GM12878 (cell line): ENCODE measurements around the gene C18orf63.
A peak's percentile ranks its signal among the peaks of the same experiment; 100 is the strongest.

Source experiments
- CTCF ChIP-seq, 3 experiments: IDR thresholded peaks in 2 of 3; conservative IDR thresholded peaks in 1 of 3; 2 replicates each; pipeline ENCODE4 v1.5.1; 2011; ENCODE audit warnings: low read depth in 3 of 3, low read length in 3 of 3, mild to moderate bottlenecking in 3 of 3, control low read depth in 2 of 3, moderate library complexity in 2 of 3, inconsistent platforms in 1 of 3, mixed read lengths in 1 of 3; ENCODE audit not compliant: control insufficient read depth in 2 of 3, insufficient read depth in 1 of 3; ENCODE audit errors: extremely low read depth in 1 of 3
- LARP7 ChIP-seq: fragments of 450-650 bp; IDR thresholded peaks from 2 replicates; pipeline ENCODE4 v1.6.1; 2017; ENCODE audit warnings: mild to moderate bottlenecking
- NRF1 ChIP-seq: conservative IDR thresholded peaks from 2 replicates; pipeline ENCODE4 v1.6.1; 2011; ENCODE audit warnings: mild to moderate bottlenecking, low read depth, low read length, improper control_type of control experiment
- POLR2A ChIP-seq: IDR thresholded peaks from 2 replicates; pipeline ENCODE4 v1.6.1; 2011; ENCODE audit warnings: low read depth, mild to moderate bottlenecking, low read length
- RELA ChIP-seq: fragments of 450-650 bp; IDR thresholded peaks from 2 replicates; pipeline ENCODE4 v1.8.0; 2014; ENCODE audit warnings: borderline replicate concordance; ENCODE audit not compliant: partially characterized antibody
- RUNX3 ChIP-seq: IDR thresholded peaks from 2 replicates; pipeline ENCODE4 v1.6.1; 2012; ENCODE audit warnings: low read length, inconsistent platforms
- SRF ChIP-seq, 2 experiments: IDR thresholded peaks; 2 replicates each; pipeline ENCODE4 v1.6.1; 2011; ENCODE audit warnings: low read depth in 2 of 2, low read length in 2 of 2, mild to moderate bottlenecking in 1 of 2, moderate library complexity in 1 of 2

- TF ChIP-seq NRF1 (no peak), POLR2A (no peak), CTCF (IDR thresholded peaks at IDR 0.05 in 2 of 3, conservative IDR thresholded peaks at IDR 0.05 in 1 of 3; ENCODE audit: control insufficient read depth in 2 of 3, extremely low read depth in 1 of 3, insufficient read depth in 1 of 3, low read depth in 3 of 3, low read length in 3 of 3) (peak in 2 of 3 experiments; percentile 7 to 16; a peak in 1 of 6 replicates), RELA (no peak), SRF (IDR thresholded peaks at IDR 0.05; ENCODE audit: low read depth in 2 of 2, low read length in 2 of 2) (no peak), LARP7 (no peak), RUNX3 (no peak)
Measured at GRCh38 chr18:74397572-74397971, 81.9 kb downstream of the C18orf63 start.
